Inferior parietal cortex (tissue), 1 donor: Measurements from ENCODE around the gene VAMP3.

Experiments
- DNase-seq: peaks from one replicate; pipeline ENCODE4 v3.0.0-alpha.2; 2016; ENCODE audit errors: extremely low spot score

Gene VAMP3

GRCh38 chr1:7770997-7771822 lies at the start of gene VAMP3:
TSS of gene VAMP3 (plus strand) at chr1:7771296. CDS start at chr1:7771384, 88 bp downstream.
- DNase-seq, result peak; percentile 59

GRCh38 chr1:7721940-7722669 lies 49.0 kb upstream of the VAMP3 start:
- no peak for DNase-seq

GRCh38 chr1:7722670-7723012 lies 48.5 kb upstream of the VAMP3 start:
- no peak for DNase-seq

GRCh38 chr1:7726623-7727022 lies 44.5 kb upstream of the VAMP3 start:
- DNase-seq, result no peak

GRCh38 chr1:7727809-7728471 lies 43.2 kb upstream of the VAMP3 start:
- DNase-seq, result no peak

GRCh38 chr1:7729761-7730160 lies 41.3 kb upstream of the VAMP3 start:
- no peak for DNase-seq

- DNase-seq, result no peak
These were observed 38.8 kb upstream of the VAMP3 start for GRCh38 chr1:7732331-7732730.

- no peak for DNase-seq
These were observed 37.8 kb upstream of the VAMP3 start for GRCh38 chr1:7733276-7733675.

GRCh38 chr1:7738044-7738443 lies 33.1 kb upstream of the VAMP3 start:
- DNase-seq, result no peak

- DNase-seq, result no peak
These were observed 27.8 kb upstream of the VAMP3 start for GRCh38 chr1:7743346-7743745.

GRCh38 chr1:7744882-7745281 lies 26.2 kb upstream of the VAMP3 start:
- no peak for DNase-seq

- DNase-seq, result no peak
These were observed 25.3 kb upstream of the VAMP3 start for GRCh38 chr1:7745783-7746182.

GRCh38 chr1:7747605-7748004 lies 23.5 kb upstream of the VAMP3 start:
- no peak for DNase-seq

GRCh38 chr1:7749126-7749525 lies 22.0 kb upstream of the VAMP3 start:
- DNase-seq, result no peak

- no peak for DNase-seq
These were observed 19.9 kb upstream of the VAMP3 start for GRCh38 chr1:7751174-7751573.

GRCh38 chr1:7752512-7753417 lies 18.3 kb upstream of the VAMP3 start:
- peak; percentile 92 for DNase-seq

- DNase-seq, result no peak
These were observed 17.5 kb upstream of the VAMP3 start for GRCh38 chr1:7753641-7754040.

- DNase-seq, result no peak
These were observed 16.9 kb upstream of the VAMP3 start for GRCh38 chr1:7754234-7754633.

- no peak for DNase-seq
These were observed 15.6 kb upstream of the VAMP3 start for GRCh38 chr1:7755448-7755847.

GRCh38 chr1:7760245-7760644 lies 10.9 kb upstream of the VAMP3 start:
- DNase-seq, result no peak

GRCh38 chr1:7761103-7761502 lies 10.0 kb upstream of the VAMP3 start:
- DNase-seq, result no peak

GRCh38 chr1:7767176-7767575 lies 3.9 kb upstream of the VAMP3 start:
- DNase-seq, result no peak
